PC-9 (cell line): ENCODE measurements around the gene VPS13D. TPM values are rescaled to one million over a fixed set of nuclear protein-coding genes. Genes with fewer than 3 reads are reported as not detected.

Experiments
- BruUV-seq: library from RNA; stranded (reverse); fragments of 400-500 nt; replicated peaks from 2 replicates; lab custom pipeline; 2021; lab: Mats Ljungman, UMichigan
- CTCF ChIA-PET: fragments of 300-600 bp; sonication (Branson Sonifier 250); formaldehyde crosslinking; loops from one replicate; lab custom pipeline; 2022; ENCODE audit warnings: antibody characterized with exemption; lab: Charles Lee
- POLR2A ChIA-PET: fragments of 300-600 bp; sonication (Branson Sonifier 250); formaldehyde crosslinking; loops from one replicate; lab custom pipeline; 2022; ENCODE audit warnings: antibody characterized with exemption; ENCODE audit not compliant: unreplicated experiment; lab: Charles Lee
- DNase-seq, 2 experiments: peaks; one replicate each; pipeline versions ENCODE4 v3.0.0 to v3.0.0-alpha.2; 2015 to 2022; ENCODE audit warnings: mixed read lengths in 1 of 2
- H2AFZ ChIP-seq: fragments of 200-600 bp; sonication (generic); 2 replicates; pipeline ENCODE4 v1.8.1; 2017; ENCODE audit warnings: antibody characterized with exemption
- H3F3A ChIP-seq: fragments of 200-600 bp; sonication (generic); 2 replicates; pipeline ENCODE4 v1.8.1; 2017; ENCODE audit warnings: antibody characterized with exemption, mild to moderate bottlenecking, low read depth; ENCODE audit not compliant: insufficient read depth
- H3K27ac ChIP-seq: fragments of 200-600 bp; sonication (generic); 2 replicates; pipeline ENCODE4 v1.6.1; 2016; ENCODE audit warnings: mixed run types
- H3K27me3 ChIP-seq: fragments of 200-600 bp; sonication (generic); 2 replicates; pipeline ENCODE4 v1.6.1; 2016; ENCODE audit warnings: low read depth, mixed run types; ENCODE audit not compliant: insufficient read depth
- H3K36me3 ChIP-seq: fragments of 200-600 bp; sonication (generic); 2 replicates; pipeline ENCODE4 v1.6.1; 2016; ENCODE audit warnings: low read depth, mixed run types
- H3K4me1 ChIP-seq: fragments of 200-600 bp; sonication (generic); replicated peaks from 2 replicates; pipeline ENCODE4 v1.6.1; 2016; ENCODE audit warnings: mixed run types; ENCODE audit not compliant: insufficient read depth
- H3K4me2 ChIP-seq: fragments of 200-600 bp; sonication (generic); 2 replicates; pipeline ENCODE4 v1.6.1; 2017; ENCODE audit warnings: mixed run types
- H3K4me3 ChIP-seq: fragments of 200-600 bp; sonication (generic); 2 replicates; pipeline ENCODE4 v1.6.1; 2016; ENCODE audit warnings: mixed run types
- H3K79me2 ChIP-seq: fragments of 200-600 bp; sonication (generic); 2 replicates; pipeline ENCODE4 v1.6.1; 2017; ENCODE audit warnings: low read depth, mixed run types
- H3K9me2 ChIP-seq: fragments of 200-600 bp; sonication (generic); 2 replicates; pipeline ENCODE4 v1.8.1; 2017; ENCODE audit warnings: mild to moderate bottlenecking; ENCODE audit not compliant: insufficient read depth
- H3K9me3 ChIP-seq: fragments of 200-600 bp; sonication (generic); 2 replicates; pipeline ENCODE4 v1.8.1; 2016; ENCODE audit warnings: low read depth; ENCODE audit not compliant: insufficient read depth
- H4K20me1 ChIP-seq: fragments of 200-600 bp; sonication (generic); 2 replicates; pipeline ENCODE4 v1.8.1; 2017; ENCODE audit not compliant: insufficient read depth
- EZH2 ChIP-seq: fragments of 200-600 bp; sonication (generic); IDR thresholded peaks from 2 replicates; pipeline ENCODE4 v1.8.0; 2017; ENCODE audit warnings: antibody characterized with exemption, low read depth
- intact Hi-C: fragments of 100-400 bp; cut with micrococcal nuclease; formaldehyde crosslinking; loops from one replicate; pipeline ENCODE4 v1.10.0; 2022; ENCODE audit not compliant: unreplicated experiment
- total RNA-seq: library from RNA; stranded (reverse); gene quantifications from 2 replicates; pipeline ENCODE4 v1.2.3, GENCODE V29; 2021
- TF ChIP-seq, protein P1 (sequence below): fragments of 200-600 bp; sonication (generic); conservative IDR thresholded peaks from 2 replicates; pipeline ENCODE4 v1.6.1; 2017; ENCODE audit warnings: mixed run types, antibody characterized with exemption, mild to moderate bottlenecking, moderate library complexity

VPS13D gene
- total RNA-seq, 1 experiment from 2014 or later, result 36.2 TPM

DNA sequence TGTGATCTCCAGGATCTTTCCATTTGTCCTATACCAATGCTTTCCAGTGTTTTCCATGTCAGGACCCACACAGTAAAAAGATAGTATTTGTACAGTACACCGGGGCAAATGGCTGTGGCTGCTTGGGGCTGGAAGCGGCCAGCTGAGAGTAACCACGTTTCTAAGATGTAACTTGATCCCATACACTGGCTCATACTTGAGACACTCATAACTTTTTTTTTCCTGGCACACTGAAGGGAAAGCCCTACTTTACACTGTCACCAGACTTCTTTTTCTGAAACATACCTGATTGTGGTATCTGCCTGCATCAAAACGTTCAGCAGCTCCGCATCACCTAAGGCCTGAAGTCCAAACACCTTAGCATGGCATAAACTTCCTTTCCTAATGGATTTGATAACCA, 21.6 kb downstream of the VPS13D start:
- Histone ChIP-seq H3K4me3 (no peak overlapping the region), H2AFZ (no peak overlapping the region), H3K36me3 (no peaks in the 10 kb centered on the region; the same call in 1 of the 2 replicates), H3K4me2 (no peak overlapping the region), H3K9me2 (no peaks in the 10 kb centered on the region), H3F3A (no peaks in the 10 kb centered on the region), H3K27me3 (no peaks in the 10 kb centered on the region), H4K20me1 (no peaks in the 10 kb centered on the region), H3K79me2 (no peaks in the 10 kb centered on the region), H3K27ac (no peak overlapping the region), H3K9me3 (no peaks in the 10 kb centered on the region), H3K4me1 (no peaks in the 10 kb centered on the region)
- no TSS peak for BruUV-seq
- CTCF ChIA-PET, result no interaction called here
- intact Hi-C loops, result no loop called here
- no peak for TF ChIP-seq EZH2
- TF ChIP-seq, protein P1, sequence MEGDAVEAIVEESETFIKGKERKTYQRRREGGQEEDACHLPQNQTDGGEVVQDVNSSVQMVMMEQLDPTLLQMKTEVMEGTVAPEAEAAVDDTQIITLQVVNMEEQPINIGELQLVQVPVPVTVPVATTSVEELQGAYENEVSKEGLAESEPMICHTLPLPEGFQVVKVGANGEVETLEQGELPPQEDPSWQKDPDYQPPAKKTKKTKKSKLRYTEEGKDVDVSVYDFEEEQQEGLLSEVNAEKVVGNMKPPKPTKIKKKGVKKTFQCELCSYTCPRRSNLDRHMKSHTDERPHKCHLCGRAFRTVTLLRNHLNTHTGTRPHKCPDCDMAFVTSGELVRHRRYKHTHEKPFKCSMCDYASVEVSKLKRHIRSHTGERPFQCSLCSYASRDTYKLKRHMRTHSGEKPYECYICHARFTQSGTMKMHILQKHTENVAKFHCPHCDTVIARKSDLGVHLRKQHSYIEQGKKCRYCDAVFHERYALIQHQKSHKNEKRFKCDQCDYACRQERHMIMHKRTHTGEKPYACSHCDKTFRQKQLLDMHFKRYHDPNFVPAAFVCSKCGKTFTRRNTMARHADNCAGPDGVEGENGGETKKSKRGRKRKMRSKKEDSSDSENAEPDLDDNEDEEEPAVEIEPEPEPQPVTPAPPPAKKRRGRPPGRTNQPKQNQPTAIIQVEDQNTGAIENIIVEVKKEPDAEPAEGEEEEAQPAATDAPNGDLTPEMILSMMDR, result no peak
- no peak for DNase-seq
- POLR2A ChIA-PET, result no interaction called here

DNA sequence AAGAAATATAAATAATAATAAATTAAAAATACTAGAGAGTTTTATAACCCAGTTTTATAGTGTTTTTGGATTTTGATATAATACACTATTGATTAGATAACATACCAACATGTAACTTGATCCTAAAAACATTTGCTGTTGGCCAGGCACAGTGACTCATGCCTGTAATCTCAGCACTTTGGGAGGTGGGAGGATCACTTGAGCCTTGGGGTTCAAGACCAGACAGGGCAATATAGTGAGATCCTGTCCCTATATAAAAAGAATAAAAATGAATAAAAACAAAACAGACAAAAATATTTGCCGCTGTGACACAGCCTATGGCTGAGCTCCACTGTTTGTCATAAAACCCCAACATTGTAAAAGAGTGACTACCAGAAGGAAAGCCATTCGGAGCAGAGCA, 26.1 kb downstream of the VPS13D start:
- no peak for DNase-seq
- Histone ChIP-seq H3K9me2 (no peaks in the 10 kb centered on the region), H3K4me3 (no peak overlapping the region), H4K20me1 (no peaks in the 10 kb centered on the region), H3K4me2 (no peak overlapping the region), H3K4me1 (no peaks in the 10 kb centered on the region), H3K36me3 (no peaks in the 10 kb centered on the region; the same call in 1 of the 2 replicates), H3K79me2 (no peaks in the 10 kb centered on the region), H3K27me3 (no peaks in the 10 kb centered on the region), H2AFZ (no peak overlapping the region), H3K27ac (no peak overlapping the region), H3F3A (no peaks in the 10 kb centered on the region), H3K9me3 (no peaks in the 10 kb centered on the region)
- TF ChIP-seq EZH2, result no peak
- TF ChIP-seq, protein P1, result no peak
- POLR2A ChIA-PET, result no interaction called here
- intact Hi-C loops, result no loop called here
- BruUV-seq, result no TSS peak
- CTCF ChIA-PET, result no interaction called here

DNA sequence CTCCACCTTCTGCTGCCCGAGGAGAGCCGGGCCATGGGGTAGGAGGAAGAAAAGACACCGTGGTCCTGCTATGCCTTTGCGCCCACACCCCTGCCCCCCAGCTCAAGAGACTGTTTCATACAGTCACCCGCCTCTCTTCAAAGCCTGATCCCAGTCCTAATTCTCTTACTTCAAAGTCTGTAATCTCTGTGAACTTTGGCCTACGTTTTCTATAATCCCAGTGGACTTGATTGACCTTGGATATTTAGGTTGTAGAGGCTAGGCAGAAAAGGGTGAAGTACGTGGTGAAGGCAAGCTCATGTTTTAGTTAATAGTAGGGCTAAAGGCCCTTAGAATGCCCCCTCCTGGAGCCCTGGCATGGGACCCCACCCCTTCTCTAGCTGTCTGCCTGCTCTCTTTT, 28.4 kb downstream of the VPS13D start:
- intact Hi-C loops, result no loop called here
- Histone ChIP-seq H3K79me2 (no peaks in the 10 kb centered on the region), H3K9me2 (no peaks in the 10 kb centered on the region), H3K4me3 (no peak overlapping the region), H3K4me1 (no peaks in the 10 kb centered on the region), H2AFZ (no peak overlapping the region), H3K4me2 (no peak overlapping the region), H3F3A (no peaks in the 10 kb centered on the region), H4K20me1 (no peaks in the 10 kb centered on the region), H3K9me3 (no peaks in the 10 kb centered on the region), H3K36me3 (no peaks in the 10 kb centered on the region; the same call in 1 of the 2 replicates), H3K27me3 (no peaks in the 10 kb centered on the region), H3K27ac (no peak overlapping the region)
- ChIA-PET CTCF (no interaction called here), POLR2A (no interaction called here)
- no peak for TF ChIP-seq EZH2
- TF ChIP-seq, protein P1, result no peak
- no peak for DNase-seq
- BruUV-seq, result no TSS peak
